GM19035 (cell line): ENCODE measurements around the gene CACNA2D4.

Experiments used
- ATAC-seq: cut with Tn5 transposase; IDR thresholded peaks from one replicate; pipeline ENCODE4 v1.9.1; 2021; ENCODE audit not compliant: unreplicated experiment

Gene CACNA2D4

GRCh38 chr12:1836241-1836803 is 82.1 kb downstream of the CACNA2D4 start:
- ATAC-seq, result no peak

GRCh38 chr12:1835211-1836131 is 83.0 kb downstream of the CACNA2D4 start:
- no peak for ATAC-seq

- no peak for ATAC-seq
Measured at GRCh38 chr12:1834186-1834925, 84.1 kb downstream of the CACNA2D4 start.

GRCh38 chr12:1833596-1834028 is 84.8 kb downstream of the CACNA2D4 start:
- no peak for ATAC-seq

- no peak for ATAC-seq
Measured at GRCh38 chr12:1832801-1833595, 85.5 kb downstream of the CACNA2D4 start.

DNA sequence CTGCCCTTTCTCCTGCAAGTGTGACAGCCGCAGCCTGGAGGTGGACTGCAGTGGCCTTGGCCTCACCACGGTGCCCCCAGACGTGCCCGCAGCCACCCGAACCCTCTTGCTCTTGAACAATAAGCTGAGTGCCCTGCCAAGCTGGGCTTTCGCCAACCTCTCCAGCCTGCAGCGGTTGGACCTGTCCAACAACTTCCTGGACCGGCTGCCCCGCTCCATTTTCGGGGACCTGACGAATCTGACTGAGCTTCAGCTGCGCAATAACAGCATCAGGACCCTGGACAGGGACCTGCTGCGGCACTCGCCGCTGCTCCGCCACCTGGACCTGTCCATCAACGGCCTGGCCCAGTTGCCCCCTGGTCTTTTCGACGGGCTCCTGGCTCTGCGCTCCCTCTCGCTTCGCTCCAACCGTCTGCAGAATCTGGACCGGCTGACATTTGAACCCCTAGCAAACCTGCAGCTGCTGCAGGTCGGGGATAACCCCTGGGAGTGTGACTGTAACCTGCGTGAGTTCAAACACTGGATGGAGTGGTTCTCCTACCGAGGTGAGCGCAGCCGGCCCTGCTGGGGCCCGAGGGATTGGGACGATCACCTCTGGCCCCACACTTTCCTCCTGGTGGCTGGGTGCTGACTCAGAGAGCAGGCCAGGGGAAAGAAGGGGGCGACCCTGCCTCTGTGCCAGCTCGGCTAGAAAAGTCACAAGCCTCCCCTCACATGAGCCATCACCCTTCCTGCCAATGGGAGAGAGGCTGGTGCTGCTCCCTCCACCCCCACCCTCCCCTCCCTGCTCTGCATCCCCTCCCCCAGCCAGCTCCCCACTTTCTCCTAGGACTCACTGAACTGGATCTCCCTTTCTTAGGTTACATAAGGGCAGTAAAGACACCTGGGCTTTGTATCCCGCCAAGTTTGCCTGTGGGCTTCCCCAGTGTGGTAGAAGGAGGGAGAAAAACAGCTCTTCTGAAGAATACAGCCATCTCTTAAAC is 87.2 kb downstream of the CACNA2D4 start:
- ATAC-seq, result no peak

DNA sequence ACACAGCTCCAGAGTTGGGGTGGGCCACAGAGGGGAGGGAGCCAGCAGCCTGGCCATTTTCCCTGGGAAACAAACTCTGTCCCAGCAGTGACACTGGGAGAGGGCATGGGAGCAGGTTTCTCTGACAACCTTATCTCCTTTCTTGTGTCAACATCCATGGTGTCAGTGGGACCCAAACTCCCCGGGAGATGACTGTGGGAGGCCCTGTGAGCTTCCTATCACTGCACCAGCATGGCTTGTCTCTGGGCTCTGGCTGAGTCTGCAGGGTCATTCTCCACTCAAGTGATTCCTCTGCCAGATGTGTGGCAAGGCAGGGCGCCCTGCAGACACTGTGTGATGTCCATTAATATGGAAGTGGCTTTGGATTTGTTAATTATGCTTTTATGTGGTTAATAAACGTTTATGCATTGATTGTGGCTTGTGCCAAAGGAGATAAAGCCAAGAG is 88.0 kb downstream of the CACNA2D4 start:
- ATAC-seq, result no peak

GRCh38 chr12:1829306-1829900 is 89.0 kb downstream of the CACNA2D4 start:
- ATAC-seq, result no peak

DNA sequence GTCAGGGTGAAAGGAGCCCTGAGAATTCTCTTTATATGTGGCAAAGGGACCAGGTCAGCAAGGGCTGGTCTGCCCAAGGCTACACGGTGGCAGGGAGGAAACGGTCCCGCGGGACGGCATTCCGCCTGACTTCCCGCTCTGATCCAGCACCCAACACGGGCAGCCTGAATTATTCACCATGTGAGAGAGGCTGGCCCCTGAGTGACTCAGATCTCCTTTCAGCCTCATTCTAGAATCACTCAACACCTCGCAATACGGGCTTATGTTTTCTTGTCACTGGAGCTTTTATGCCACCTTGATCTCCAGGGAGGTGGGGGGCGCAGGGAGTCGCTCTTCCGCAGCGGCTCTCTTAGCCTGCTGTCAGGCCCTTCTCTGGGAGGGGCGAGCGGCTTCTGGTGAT is 89.6 kb downstream of the CACNA2D4 start:
- no peak for ATAC-seq

DNA sequence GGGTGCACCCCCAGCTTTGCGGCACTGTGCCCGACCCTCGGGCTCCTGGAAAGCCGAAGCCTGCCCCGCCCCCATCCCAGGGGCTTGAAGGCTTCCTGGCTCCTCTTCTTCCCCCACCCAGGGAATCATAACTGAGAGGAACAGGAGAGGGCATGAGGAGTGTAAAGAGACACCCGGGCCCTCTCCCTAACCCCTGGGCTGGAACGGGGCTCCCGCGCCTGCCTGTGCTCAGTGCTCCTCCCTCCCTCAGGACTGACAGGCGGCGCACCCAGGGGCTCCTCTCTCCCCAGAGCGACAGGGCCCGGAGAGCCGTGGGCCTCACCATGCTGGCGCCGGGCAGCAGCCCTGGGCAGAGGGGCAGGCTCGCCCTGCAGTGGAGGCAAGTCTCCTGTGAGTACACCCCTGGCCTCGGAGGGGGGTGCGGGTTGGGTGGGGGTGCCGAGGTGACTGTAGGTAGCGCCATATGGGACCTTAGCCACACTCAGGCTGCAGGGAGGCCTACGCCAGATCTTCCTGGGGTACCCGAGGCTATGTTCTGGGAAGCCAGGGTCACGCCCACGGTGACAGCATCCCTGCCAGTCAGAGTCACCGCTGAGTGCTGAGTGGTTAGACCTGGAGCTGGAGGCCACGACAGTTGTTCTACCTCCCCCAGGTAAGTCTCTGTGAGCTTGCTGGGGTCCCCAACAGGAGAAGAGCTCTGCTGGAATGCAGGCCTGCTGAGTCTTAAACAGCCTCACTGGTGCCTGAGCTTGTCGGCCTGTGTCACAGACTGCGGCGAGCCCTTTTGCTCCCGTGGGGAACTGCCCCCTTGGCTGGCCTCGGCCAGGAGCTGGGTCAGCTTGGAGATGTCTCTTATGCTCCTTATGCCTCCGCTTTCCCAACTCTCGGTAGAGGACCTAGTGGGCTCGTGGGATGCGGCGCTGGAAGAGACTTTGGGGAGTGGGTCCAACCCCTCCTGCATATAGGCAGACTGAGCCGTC is 90.3 kb downstream of the CACNA2D4 start:
- ATAC-seq, result no peak

DNA sequence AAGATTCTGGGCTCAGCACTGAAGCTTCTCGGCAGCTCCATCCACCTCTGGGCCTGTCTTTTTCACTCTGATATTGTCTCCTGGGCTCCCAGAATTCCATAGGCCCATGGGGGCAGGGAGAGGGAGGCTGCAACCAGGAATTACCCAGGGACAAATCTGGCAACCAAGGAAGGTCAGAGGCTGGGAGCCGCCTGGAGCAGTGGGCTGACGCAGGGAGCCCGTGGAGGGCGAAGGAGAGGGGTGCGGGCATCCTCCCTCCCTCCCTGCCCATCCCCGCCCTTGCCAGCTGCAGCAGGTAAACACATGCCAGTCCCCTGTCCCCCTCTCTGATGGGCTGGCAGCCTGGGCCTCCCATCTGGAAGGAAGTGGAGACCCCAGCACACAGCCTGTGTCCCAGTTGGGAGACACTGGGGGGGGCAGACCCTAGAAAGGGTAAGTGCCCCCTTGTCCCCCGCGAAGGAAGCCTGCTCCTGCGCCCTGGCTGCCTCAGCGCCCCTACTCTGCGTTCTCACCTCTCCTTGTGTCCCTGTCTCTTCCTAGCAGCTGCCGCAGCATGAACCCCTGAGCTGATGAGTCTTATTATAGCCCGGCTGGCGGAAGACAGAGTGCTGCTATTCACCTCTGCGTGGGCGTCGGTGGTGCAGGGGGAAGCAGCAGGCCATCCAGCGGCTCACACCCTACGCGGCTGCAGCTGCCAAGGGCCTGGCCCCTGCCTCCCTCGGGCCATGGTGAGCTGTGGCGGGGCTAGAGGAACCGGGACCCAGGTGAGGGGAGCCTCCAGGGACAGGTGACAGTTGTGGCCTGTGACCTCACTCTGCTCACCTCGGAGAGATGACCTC is 91.4 kb downstream of the CACNA2D4 start:
- ATAC-seq, result no peak

DNA sequence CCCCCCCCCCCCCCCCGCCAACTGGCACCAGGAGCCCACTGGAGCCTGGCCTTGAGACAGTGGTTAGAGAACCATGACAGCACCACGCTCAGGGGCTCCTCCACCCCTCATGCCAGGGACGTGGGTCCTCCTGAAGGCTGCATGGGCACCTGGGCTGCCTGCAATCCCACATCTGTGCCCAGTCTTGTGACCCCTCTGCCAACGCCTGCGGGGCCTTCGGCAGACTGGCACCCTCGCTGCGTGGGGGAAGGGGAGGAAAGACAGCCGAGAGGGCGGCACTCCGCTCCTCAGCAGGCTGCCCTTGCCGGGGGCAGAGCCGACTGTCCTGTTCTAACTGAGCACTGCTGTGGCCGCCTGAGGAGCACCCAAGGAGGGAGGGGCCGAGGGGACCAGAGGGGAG is 92.1 kb downstream of the CACNA2D4 start:
- no peak for ATAC-seq

- no peak for ATAC-seq
Measured at GRCh38 chr12:1825382-1826102, 92.9 kb downstream of the CACNA2D4 start.

DNA sequence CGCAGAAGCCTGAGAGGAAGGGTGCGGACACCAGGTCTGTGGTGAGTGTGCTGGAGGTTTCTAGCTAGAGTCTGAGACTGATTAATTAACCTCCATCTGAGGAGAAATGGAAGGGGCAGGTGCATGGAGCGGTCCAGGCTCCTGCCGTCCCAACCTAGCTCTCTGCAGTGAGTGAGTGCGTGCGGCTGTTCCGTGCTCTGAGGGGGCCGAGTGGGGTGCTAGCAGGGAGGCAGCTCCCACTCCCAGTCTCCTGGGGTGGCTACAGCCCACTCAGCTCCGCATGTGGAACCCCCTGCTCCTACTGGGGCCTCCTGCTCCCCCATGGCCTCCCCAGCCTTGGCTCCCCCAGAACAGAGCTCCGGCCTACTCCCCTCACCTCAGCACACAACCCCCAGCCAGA is 95.2 kb downstream of the CACNA2D4 start:
- no peak for ATAC-seq

- no peak for ATAC-seq
Measured at GRCh38 chr12:1822699-1823098, 95.8 kb downstream of the CACNA2D4 start.

DNA sequence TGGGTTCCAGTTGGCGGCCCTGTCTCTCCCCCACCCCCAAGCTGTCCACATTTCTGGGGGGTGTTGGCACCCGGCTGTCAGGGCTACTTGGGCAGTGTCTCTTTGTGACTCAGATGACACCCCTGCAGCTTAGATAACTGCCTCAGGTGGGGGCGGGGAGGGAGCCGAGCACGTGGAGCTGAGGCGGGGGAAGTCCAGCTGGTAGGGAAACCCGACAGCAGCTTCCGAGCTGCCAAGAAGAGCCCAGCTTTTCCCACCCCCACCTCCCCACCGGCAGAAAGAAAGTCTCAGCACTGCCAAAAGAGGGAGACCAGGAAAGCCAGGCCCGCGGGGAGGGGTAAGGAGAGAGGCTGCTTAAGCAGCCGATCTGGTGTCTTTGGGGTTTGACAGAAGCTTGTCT is 96.6 kb downstream of the CACNA2D4 start:
- no peak for ATAC-seq

GRCh38 chr12:1820896-1821291 is 97.6 kb downstream of the CACNA2D4 start:
- no peak for ATAC-seq
